MCF 10A (cell line): ENCODE results near the gene ABLIM1. TPM values are rescaled to one million over a fixed set of nuclear protein-coding genes. Genes with fewer than 3 reads are reported as not detected.
A peak's percentile ranks its signal among the peaks of the same experiment; 100 is the strongest.

Experiments
- BruUV-seq: library from RNA; stranded (reverse); fragments of 400-500 nt; replicated peaks from 2 replicates; lab custom pipeline; 2021; lab: Mats Ljungman, UMichigan
- CTCF ChIA-PET: fragments of 300-600 bp; sonication (Branson Sonifier 250); formaldehyde crosslinking; extraction: SDS; loops from one replicate; lab custom pipeline; 2021; ENCODE audit warnings: antibody characterized with exemption, inconsistent platforms; lab: Yijun Ruan, JAX
- POLR2A ChIA-PET: fragments of 300-600, 350-650 bp; sonication (Branson Sonifier 250); formaldehyde crosslinking; extraction: SDS; loops from one replicate; lab custom pipeline; 2020; ENCODE audit warnings: antibody characterized with exemption, inconsistent platforms; lab: Yijun Ruan, JAX
- DNase-seq: peaks from one replicate; pipeline ENCODE4 v3.0.0-alpha.2; 2018; ENCODE audit not compliant: unreplicated experiment
- H3K27ac Mint-ChIP-seq: one replicate; pipeline ENCODE4 v1.8.0; 2022; ENCODE audit warnings: mild to moderate bottlenecking, low read depth, mixed read lengths; ENCODE audit not compliant: unreplicated experiment
- H3K27me3 Mint-ChIP-seq: one replicate; pipeline ENCODE4 v1.8.0; 2022; ENCODE audit warnings: mixed read lengths; ENCODE audit not compliant: insufficient read depth, unreplicated experiment
- H3K36me3 Mint-ChIP-seq: one replicate; pipeline ENCODE4 v1.8.0; 2022; ENCODE audit warnings: mild to moderate bottlenecking, moderate library complexity, mixed read lengths; ENCODE audit not compliant: insufficient read depth, unreplicated experiment
- H3K4me1 Mint-ChIP-seq: one replicate; pipeline ENCODE4 v1.8.0; 2022; ENCODE audit warnings: mixed read lengths; ENCODE audit not compliant: insufficient read depth, unreplicated experiment
- H3K4me3 Mint-ChIP-seq: one replicate; pipeline ENCODE4 v1.8.0; 2022; ENCODE audit warnings: mild to moderate bottlenecking, moderate library complexity, mixed read lengths; ENCODE audit not compliant: unreplicated experiment
- H3K9me3 Mint-ChIP-seq: one replicate; pipeline ENCODE4 v1.8.0; 2022; ENCODE audit warnings: mixed read lengths; ENCODE audit not compliant: unreplicated experiment
- CTCF ChIP-seq: fragments of 200-600 bp; IDR thresholded peaks from one replicate; pipeline ENCODE4 v1.8.0; 2022; ENCODE audit warnings: antibody characterized with exemption, mild to moderate bottlenecking; ENCODE audit not compliant: unreplicated experiment
- intact Hi-C: fragments of 100-400 bp; cut with micrococcal nuclease; formaldehyde crosslinking; loops from 2 replicates; pipeline ENCODE4 v1.14.1; 2022
- total RNA-seq: library from RNA; stranded (reverse); gene quantifications from 2 replicates; pipeline ENCODE4 v1.2.3, GENCODE V29; 2022

Gene ABLIM1
- total RNA-seq, 1 experiment from 2014 or later: 94.5 TPM

- intact Hi-C loops: no loop called here
- Mint-ChIP-seq H3K27me3 (no peaks in the 10 kb centered on the region), H3K36me3 (no peaks in the 10 kb centered on the region), H3K27ac (no peak overlapping the region), H3K9me3 (no peaks in the 10 kb centered on the region), H3K4me3 (peak overlapping the region; percentile 35), H3K4me1 (peaks cover 19% of the 10 kb centered on the region)
- POLR2A ChIA-PET: interaction anchor here (0.6 to 1.7 kb wide), 5 partner anchors 10 to 409 kb away, joined by 3 to 5 read pairs (median 4); no protein-coding TSS in a partner anchor
- no TSS peak for BruUV-seq
- CTCF ChIA-PET: interaction anchor here (0.6 to 1.4 kb wide), 5 partner anchors 22 to 132 kb away, joined by 3 to 5 read pairs (median 3); no protein-coding TSS in a partner anchor
- no peak for TF ChIP-seq CTCF
- peak; percentile 90 for DNase-seq
Measured at GRCh38 chr10:114412907-114413797, 244.9 kb downstream of the ABLIM1 start.

DNA sequence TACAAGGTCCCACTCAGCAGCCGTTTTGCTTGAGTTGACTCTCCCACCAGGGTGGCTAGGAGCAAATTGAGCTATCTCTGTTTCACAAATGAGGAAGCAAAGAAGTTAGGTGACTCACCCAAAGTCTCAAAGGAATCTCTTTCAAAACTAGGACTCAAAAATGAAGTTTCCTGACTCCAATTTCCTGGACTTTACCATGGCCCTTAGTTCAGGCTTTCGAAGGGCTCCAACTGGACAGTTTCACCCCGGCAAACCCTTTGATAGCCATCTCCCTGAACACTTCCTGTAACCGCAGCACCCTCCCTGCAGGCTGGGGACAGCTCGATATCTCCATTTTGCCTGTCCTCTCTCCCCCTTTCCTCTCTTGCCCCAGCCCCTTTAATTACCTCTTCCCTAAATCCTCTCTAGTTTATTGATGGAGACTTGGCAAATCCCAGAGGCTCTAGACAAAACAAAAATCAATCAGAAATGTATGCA is 249.1 kb downstream of the ABLIM1 start:
- Mint-ChIP-seq H3K36me3 (no peaks in the 10 kb centered on the region), H3K27me3 (no peaks in the 10 kb centered on the region), H3K4me1 (peaks cover 19% of the 10 kb centered on the region), H3K4me3 (no peak overlapping the region), H3K9me3 (no peaks in the 10 kb centered on the region), H3K27ac (no peak overlapping the region)
- CTCF ChIA-PET: interaction anchor here (0.6 to 1.2 kb wide), 3 partner anchors 102 to 250 kb away, joined by 3 to 4 read pairs (median 3); no protein-coding TSS in a partner anchor
- POLR2A ChIA-PET: interaction anchor here (1.2 kb wide), 2 partner anchors 11 to 28 kb away, joined by 3 read pairs; no protein-coding TSS in a partner anchor
- no peak for TF ChIP-seq CTCF
- DNase-seq: no peak
- no TSS peak for BruUV-seq
- intact Hi-C loops: no loop called here

- H3K4me3 Mint-ChIP-seq: no peak overlapping the region
- H3K27me3 Mint-ChIP-seq: no peaks in the 10 kb centered on the region
- POLR2A ChIA-PET: interaction anchor here (1.2 kb wide), 1 partner anchor 28 kb away, joined by 3 read pairs; no protein-coding TSS in a partner anchor
- TF ChIP-seq CTCF: no peak
- DNase-seq: no peak
- no peaks in the 10 kb centered on the region for H3K36me3 Mint-ChIP-seq
- CTCF ChIA-PET: interaction anchor here (0.6 to 1.7 kb wide), 5 partner anchors 101 to 249 kb away, joined by 3 to 5 read pairs (median 4); no protein-coding TSS in a partner anchor
- no TSS peak for BruUV-seq
- intact Hi-C loops: no loop called here
- peaks cover 14% of the 10 kb centered on the region for H3K4me1 Mint-ChIP-seq
- no peaks in the 10 kb centered on the region for H3K9me3 Mint-ChIP-seq
- H3K27ac Mint-ChIP-seq: no peak overlapping the region
Measured at GRCh38 chr10:114408112-114408967, 249.7 kb downstream of the ABLIM1 start.
